G401.6 (cell line): ENCODE results near the gene PLEKHA3.
A peak's percentile ranks its signal among the peaks of the same experiment; 100 is the strongest.
"Not testable (repeated sequence)": the region's sequence is repeated elsewhere in the genome, so short reads cannot be mapped to it uniquely, and the experiment has no call there.

Experiments
- FAIRE-seq: peaks from 2 replicates; lab custom pipeline; 2012; peaks lifted over from hg19 to GRCh38; lab: Jason Lieb, UNC

Gene PLEKHA3

DNA sequence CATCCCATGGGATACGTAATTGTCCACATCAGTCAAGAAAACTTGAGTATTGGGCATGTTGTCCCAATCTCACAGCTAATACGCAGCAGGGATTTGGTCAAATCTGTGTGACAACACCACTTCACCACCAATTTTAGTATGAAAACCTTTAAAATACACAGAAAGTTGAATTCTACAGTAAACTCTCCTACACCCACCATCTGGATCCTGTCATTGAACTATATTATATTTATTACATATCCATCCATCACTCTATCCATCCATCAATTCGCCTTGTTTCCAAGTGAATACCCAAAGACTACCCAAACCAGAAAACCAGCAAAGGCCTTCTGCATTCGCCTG, 1.0 kb upstream of the PLEKHA3 start:
- no peak for FAIRE-seq

DNA sequence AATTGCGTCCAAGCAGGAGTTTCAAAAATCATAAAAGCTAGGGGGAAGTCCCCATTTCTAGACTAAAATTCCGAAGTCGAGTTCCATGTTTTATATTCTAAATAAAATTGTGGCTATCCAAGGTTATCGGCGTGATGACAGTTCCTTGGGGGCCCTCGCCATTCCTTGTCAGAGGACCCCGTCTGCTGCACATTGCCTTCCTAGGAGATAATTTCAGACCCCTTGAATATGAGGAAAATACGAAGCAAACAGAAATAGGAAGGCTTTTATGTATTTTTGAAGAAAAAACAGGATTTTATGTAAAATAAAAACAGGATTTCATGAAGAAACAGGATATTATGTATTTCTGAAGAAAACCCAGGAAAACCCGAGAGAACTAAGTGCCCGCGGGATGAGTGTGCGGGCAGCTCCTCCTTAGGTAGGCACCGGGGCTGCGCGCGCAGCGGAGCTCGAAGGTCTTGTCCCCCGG, 465 bp upstream of the PLEKHA3 start:
- no peak for FAIRE-seq

DNA sequence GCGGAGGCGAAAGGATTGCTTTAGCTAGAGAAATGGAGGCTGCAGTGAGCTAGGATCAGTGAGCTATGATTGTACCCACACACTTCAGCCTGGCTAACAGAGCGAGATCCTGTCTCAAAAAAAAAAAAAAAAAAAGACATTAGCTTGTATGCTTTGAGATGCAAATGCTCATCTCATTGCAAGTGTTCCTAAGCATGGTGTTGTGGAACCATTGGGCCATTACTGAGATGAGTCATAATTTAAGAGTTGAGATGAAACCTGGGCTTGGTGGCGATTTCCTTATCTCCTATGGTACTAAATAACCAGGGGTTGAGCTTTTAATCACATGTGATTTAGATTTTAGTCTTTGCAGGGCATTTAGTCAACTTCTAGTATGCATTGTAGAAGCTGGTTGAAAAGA, 2.2 kb downstream of the PLEKHA3 start:
- no peak for FAIRE-seq

DNA sequence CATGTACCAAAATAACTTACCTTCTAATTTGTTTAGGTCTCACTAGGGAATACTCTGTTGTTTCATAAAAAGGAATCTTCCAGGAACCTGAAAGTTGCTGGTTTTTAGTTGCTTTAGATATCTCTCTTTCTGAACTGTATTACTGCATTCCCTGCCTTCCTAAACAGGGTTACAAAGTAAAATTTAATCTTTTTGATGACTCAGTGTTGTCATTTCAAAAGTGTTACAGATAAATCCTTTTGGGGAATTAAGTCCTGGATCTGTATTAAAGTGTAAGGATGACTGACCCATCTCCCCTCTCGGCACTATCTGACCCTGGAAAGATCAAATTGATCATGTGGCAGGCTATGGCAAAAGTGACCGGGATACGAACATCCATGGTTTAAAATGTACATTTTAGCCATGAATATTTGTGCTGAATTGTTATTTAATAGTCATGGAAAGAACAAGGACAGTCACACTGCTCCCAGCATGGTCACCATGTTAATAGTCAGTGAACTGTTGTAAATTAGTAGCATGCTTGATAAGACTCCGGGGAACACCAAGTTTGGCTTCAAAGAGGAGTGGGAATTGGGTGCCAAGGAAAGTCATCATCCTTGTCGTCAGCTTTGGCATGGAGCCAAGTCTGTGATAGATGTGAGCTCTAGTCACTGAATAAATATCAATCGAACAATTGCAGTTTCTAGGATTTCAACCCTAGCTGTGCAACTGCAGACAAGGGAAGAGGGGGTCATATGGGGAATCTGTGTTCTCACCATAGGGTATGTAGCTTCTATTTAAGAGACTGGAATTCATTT, 4.2 kb downstream of the PLEKHA3 start:
- no peak for FAIRE-seq

DNA sequence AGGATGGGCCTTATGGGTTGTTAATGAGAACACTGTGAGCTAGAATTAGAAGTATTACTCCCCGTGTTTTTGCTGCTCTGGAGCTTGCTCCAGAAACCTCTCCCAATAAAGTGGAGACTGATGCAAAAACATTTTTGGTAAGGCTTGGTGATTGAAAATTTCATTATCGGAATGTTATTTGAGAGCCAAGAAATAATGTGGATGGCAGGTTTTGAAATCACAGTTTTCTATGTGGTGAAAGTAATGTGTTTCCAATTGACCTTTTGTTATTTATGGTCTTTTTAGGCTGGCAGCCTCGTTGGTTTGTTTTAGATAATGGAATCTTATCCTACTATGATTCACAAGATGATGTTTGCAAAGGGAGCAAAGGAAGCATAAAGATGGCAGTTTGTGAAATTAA, 5.1 kb downstream of the PLEKHA3 start:
- no peak for FAIRE-seq

DNA sequence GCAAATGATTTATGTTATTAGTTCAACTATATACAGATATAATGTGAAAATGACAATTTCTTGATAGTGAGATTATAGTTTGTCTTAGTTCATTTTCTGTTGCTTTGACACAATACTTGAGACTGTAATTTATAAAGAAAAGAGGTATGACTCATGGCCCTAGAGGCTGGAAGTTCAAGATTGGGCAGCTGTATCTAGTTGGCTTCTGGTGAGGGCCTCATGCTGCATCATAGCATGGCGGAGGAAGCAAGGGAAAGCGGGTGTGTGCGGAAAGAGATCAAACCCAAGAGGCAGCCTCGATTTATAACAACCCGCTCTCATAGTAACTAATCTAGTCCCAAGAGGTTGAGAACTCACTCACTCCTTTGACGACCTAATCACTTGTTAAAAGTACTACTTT, 11.4 kb downstream of the PLEKHA3 start:
- FAIRE-seq: no peak

DNA sequence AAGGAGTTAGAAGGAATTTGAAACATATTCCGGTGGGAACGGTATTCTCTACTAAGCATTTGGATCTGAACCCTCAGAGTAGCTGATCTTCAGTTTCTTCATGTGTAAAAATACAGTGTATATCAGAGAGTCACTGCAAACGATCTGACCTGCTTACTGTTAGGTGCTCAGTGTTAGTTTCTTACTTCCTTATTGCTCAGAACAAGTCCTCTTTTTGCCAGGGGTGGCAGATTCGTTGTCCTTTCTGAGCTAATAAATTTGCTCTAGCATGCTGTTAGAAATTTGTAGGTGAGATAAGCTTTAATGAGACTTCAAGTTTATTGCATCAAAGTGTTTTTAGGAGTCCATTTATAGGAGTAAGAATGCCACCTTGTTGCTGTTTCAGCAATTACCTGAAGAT, 15.8 kb downstream of the PLEKHA3 start:
- no peak for FAIRE-seq

DNA sequence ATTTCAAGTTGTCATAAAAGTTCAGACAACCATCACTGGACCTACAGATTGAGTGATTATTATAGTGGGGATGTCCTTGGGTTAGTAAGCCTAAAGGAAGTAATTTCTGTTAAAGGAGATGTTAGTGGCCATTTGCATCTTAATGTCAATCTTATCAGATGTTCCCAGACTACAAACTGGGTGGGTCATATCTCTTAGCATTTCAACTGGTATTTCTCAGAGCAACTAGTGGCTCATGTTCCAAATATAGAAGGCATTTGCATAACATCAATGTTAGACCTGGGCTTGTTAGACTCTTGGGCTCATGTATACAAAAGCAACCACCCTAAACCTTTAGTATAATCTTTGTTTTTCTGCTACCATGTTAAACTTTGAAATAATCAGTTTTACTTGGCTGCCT, 17.9 kb downstream of the PLEKHA3 start:
- FAIRE-seq: no peak

DNA sequence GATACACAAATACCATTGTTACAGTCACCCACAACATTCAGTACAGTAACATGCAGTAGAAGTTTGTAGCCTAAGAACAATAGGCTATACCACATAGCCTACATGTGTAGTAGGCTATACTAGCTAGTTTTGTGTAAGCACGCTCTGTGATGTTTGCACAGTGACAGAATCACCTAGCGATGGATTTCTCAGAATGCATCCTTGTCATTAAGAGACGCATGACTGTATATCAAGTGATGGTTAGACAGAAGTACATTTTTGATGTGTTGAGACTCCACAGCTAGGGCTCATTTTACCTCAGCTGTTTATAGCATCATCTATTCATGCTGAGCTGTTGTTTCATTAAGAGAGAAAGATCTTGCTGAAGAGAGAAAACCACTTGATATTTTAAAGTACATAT, 19.4 kb downstream of the PLEKHA3 start:
- FAIRE-seq: no peak

DNA sequence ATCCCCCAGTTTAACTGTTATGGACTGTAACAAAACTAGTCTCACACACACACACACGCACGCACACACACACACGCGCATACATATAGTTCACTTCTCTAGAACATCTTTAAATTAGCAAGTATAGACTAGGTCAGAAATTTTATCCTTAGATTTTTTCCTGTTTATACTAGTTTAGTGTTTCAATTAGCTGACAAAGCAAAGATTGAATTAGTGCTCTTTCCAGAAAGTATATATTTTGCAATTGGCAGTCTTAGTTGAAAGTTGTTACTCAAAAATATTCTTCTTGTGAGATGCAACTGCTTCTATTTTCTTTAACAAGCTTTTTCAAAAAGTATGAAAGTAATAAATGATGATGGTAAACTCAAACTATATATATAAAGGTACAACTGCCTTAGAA, 22.5 kb downstream of the PLEKHA3 start:
- FAIRE-seq: no peak

DNA sequence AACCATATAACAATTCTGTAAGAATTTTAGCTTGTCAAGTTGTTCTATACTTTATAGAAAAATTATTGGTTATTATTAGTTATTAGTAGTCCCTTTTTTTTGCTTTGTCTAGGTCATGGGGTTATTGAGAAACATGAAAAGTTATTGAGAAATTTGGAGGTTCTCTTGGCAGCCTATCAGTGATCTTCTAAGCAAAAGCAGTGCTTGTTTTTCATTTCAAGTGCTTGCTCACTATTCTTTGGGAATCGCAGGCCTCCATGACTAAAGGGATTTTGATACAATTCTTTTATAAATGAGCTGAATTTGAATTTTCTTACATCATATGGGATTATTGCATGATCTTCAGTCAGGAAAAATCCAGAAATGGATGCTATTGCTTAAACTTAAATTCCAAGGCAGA, 25.8 kb downstream of the PLEKHA3 start:
- FAIRE-seq: peak; percentile 41

DNA sequence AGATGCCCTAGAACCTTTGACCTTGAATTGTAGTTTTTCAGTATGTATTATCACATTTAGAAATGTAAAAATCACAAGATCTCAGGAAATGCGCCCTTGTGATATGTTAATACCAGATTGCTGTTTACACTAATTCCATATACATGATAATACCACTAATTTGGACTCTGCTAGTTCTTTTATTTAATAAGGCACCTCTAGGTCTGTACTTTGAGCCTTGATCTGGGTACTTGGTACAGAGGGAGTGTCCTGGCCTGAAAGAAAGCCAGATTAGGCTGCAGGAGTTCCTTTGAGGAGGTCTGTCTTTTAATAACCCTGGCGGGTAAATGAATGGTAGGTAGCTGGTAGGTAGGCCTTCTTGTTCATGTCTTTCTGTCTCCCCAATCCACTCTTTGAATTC, 26.3 kb downstream of the PLEKHA3 start:
- no peak for FAIRE-seq

DNA sequence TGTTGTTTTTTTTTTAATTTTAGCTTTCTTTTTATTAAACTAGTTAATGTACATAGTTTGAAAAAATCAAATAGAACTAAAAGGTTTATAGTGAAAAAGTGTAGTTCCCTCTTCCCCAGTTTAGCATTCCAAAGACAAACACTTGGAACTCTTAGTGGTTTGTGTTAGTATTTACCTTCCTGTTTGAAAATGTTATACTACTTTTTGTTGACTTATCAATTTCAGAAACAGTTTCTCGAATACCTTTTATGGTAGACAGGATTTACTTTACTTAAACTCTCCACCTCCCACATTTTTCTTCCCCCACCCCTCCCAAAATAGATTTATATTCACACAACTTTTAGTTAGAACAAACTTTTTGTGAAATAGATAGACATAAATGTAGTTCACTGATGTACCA, 26.7 kb downstream of the PLEKHA3 start:
- FAIRE-seq: no peak

DNA sequence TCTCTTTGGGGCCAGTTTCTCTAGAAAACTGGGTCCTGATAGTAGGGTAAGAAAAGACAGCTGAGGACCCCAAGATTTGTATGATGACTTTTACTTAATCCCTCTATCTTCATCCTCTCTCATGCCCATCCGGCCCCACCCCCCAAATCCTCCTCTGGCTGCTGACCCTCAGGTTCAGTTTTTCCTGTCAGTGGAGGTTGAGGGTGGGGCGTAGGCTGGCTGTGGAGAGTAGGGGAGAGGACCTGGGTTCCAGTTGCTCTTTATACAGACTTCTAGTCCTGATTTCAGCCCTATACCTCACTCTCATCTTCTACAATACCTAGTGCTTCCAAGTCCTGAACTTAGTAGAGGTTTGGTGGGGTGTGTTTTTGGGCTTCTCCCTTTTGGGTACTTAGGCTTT, 28.4 kb downstream of the PLEKHA3 start:
- no peak for FAIRE-seq

DNA sequence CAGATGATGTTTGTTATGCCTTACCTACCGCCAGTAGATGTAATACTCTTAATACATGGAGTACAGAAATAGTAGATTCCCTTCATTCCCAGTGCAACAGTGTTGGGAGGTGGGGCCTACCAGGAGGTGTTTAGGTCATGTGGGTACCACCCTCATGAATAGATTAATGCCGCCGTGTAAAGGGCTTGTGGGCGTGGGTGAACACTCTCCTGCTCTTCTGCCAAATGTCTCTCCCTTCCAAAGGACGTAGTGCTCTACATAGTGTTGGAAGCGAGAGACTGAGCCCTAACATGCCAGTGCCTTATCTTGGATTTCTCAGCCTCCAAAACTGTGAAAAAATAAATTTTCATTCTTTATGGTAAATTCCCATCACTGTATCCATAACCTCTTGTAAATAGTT, 30.1 kb downstream of the PLEKHA3 start:
- FAIRE-seq: no peak

DNA sequence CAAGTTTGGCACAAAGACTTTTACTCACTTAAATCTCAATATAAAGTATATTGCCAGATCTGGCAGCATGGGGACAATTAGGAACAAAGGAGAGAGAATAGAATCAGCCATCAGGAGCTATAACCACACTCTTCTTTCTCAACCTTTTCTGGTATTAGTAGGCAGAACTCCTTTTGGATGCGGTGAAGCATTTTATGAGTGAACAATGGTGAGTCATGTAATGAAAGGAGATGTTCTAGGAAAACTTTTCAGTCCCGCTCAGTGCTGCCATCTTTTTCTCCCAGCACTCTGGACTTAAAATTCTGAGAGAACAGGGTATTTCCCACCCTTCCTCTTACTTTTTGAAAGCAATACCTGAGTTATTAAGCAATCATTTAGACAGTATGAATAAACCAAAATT, 32.2 kb downstream of the PLEKHA3 start:
- no peak for FAIRE-seq

DNA sequence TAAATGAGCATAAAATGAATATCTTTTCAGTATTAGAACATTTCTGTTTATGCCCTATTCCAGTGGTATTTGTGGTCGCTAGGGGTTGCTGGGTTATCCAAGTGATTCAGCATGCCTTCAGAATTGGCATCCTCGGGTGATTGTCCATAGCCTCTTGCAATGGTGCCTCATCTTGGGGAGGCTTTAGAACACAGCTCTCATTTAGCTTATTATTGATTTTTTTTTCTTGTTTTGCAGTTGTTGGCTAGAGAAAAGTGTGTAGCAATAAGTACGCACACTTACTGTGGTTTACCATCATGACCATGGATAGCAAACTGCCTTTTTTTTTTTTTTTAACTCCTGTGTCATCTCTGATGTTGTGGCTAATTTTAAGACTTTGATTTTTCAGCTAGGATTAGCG, 33.6 kb downstream of the PLEKHA3 start:
- FAIRE-seq: no peak

DNA sequence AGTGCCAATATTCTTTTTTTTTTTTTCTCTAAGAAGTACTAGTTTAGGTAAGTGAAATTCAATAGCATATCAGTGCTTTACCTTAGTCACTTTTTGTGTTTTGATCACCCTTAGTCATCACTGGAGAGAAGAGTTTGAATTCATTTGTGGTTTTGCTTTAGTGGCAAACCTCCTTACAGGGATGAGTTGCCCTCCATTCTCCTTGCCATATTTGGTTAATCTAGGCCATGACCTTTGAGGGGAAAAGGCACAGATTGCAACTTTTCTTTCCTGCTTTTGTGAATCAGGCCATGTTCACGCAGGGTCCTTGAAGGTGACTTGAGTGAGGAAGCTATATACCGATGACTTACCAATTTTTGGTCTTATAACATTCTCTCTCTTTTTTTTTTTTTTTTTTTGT, 34.4 kb downstream of the PLEKHA3 start:
- FAIRE-seq: no peak

DNA sequence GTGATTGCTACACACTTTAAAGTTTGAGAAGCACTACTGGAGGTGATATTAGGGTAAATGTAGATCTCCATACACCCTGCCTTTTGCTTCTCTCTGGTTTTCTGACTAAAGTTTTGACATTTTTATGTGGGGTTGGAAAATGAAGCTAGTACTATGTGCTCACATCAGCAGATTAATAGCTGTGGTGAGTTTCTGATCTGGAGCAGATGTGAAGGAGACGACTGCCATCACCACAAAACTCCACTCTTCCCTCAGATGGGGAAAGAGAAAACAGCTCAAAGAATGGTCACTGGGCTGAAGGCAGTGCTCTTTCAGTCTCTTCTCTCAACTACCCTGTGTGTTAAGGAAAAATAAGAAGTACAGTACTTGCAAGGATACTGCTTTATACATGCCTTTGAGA, 37.2 kb downstream of the PLEKHA3 start:
- FAIRE-seq: no peak

DNA sequence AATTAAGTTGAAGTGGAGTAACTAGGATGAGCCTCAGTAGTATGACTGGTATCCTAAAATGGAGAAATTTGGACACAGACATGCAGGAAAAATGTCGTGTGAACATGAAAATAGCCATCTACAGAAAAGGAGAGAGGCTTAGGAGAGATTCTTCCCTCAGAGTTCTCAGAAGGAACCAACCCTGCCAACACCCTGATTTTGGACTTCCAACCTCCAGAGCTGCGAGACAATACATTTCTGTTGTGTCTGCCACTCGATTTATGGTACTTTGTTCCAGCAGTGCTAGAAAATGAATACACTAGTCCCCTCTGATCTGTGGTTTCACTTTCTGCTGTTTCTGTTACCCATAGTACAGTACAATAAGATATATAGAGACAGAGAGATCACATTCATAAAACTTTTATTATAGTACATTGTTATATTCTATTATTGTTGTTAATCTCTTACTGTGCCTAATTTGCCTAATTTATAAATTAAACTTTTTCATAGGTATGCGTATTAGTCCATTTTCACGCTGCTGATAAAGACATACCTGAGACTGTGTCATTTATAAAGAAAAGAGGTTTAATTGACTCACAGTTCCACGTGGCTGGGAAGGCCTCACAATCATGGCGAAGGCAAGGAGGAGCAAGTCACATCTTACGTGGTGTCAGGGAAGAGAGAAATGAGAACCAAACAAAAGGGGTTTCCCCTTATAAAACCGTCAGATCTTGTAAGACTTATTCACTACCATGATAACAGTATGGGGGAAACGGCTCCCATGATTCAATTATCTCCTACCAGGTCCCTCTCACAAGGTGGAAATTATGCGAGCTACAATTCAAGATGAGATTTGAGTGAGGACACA, 41.3 kb downstream of the PLEKHA3 start:
- FAIRE-seq: no peak

DNA sequence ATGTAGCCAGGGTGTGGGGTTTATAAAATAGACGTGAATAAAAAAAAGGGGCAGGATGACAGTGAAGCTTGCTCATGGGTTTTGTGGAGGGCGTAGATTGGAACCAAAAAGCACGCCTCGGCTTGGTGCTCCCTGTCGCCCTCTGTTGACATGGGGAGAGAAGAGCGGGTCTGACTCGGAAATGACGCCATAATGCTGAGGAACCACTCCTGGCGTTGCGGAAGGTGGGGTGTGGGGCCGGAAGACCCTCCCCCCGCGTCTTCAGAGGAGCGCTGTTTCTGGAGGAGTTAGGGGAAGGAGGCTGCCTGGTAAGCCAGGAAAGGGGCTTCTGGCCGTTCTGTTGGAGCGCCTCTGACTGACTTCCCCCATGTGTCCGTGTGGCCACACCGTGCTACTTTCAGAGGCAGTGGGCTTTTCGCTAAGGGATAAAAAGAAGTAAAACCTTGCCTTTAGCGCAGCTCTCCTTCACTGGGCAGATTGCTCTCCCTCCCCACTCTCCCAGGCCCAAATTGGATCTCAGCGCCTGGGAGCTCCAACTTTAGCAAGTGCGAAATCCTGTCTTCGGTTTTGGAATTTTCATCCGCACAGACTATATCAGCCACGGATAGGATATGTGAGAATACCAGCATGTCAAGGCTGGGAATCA, 42.8 kb downstream of the PLEKHA3 start:
- peak; percentile 74 for FAIRE-seq

DNA sequence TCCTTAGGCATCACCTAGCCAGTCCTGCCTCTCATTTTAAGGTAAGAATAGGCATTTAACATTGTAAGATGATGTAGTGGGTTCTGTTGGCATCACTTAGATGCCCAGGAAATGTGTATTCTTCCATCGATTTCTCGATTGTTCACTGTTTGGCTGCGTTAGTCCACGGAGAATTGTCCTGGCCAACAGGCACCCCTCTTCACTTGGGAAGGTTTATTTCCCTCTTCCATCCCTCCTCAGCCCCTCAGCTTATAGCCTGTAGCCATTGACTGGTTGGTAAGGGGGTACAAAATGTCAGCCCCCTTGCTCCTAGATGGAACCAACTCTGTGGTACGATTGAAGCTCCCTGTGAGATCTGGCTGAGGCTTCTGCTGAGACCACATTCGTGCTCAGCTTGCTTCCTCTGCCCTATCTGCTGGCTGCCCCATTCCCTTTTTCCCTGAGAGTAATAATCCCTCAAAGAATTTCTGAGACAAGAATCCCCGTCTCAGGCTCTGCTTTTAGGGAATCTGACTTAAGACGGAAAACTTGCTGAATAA, 43.4 kb downstream of the PLEKHA3 start:
- FAIRE-seq: no peak

DNA sequence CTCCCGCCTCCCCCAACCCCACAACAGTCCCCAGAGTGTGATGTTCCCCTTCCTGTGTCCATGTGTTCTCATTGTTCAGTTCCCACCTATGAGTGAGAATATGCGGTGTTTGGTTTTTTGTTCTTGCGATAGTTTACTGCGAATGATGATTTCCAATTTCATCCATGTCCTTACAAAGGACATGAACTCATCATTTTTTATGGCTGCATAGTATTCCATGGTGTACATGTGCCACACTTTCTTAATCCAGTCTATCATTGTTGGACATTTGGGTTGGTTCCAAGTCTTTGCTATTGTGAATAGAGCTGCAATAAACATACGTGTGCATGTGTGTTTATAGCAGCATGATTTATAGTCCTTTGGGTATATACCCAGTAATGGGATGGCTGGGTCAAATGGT, 44.8 kb downstream of the PLEKHA3 start:
- FAIRE-seq: not testable (repeated sequence)
